ENCODE measurements around the gene CCDC88B. TPM values are rescaled to one million over a fixed set of nuclear protein-coding genes. Genes with fewer than 3 reads are reported as not detected.

Gene CCDC88B
- total RNA-seq, 1 experiment from 2014 or later: 3.6 TPM

- no peak overlapping the region for H3K4me3 Mint-ChIP-seq (ENCODE audit: unreplicated experiment)
- ChIA-PET CTCF (interaction anchor here (0.6 to 2.4 kb wide), 12 partner anchors 11 to 323 kb away, joined by 3 to 21 read pairs (median 6); partner anchors contain the start of genes PRDX5 and TRMT112), POLR2A (interaction anchor here (0.5 to 1.0 kb wide), 3 partner anchors 12 to 1528 kb away, joined by 4 to 6 read pairs (median 4); no protein-coding TSS in a partner anchor)
- H3K4me3 ChIP-seq (ENCODE audit: low read depth, low read length): no peak overlapping the region
- H3K27me3 ChIP-seq (replicated peaks; ENCODE audit: control insufficient read depth, insufficient read depth, low read length): no peaks in the 10 kb centered on the region
- peaks cover 41% of the 10 kb centered on the region for H3K4me1 Mint-ChIP-seq (ENCODE audit: low read depth, unreplicated experiment)
- H3K27me3 Mint-ChIP-seq (ENCODE audit: insufficient read depth, unreplicated experiment): no peaks in the 10 kb centered on the region
- DNase-seq: peak; percentile 65 to 77
- H3K36me3 ChIP-seq (ENCODE audit: control insufficient read depth, insufficient read depth, low read length): no peaks in the 10 kb centered on the region; the same call in 1 of the 2 replicates
- peaks cover 55% of the 10 kb centered on the region for H3K4me1 ChIP-seq
- H3K27ac Mint-ChIP-seq (ENCODE audit: unreplicated experiment): peak overlapping the region; percentile 85
- intact Hi-C loops (cut with micrococcal nuclease; ENCODE audit: unreplicated experiment): loop anchor here (1.0 to 5.0 kb wide), 2 partner anchors 21 to 267 kb away; no protein-coding TSS in a partner anchor
- BruUV-seq (replicated peaks): no TSS peak
- peak; percentile 20 to 42 for TF ChIP-seq CTCF (IDR thresholded peaks at IDR 0.05; ENCODE audit: insufficient read depth in 1 of 2, low read depth in 1 of 2, low read length in 1 of 2, severe bottlenecking in 1 of 2, unreplicated experiment in 1 of 2)
- no peaks in the 10 kb centered on the region for H3K36me3 Mint-ChIP-seq (ENCODE audit: insufficient read depth, unreplicated experiment)
- H3K9me3 ChIP-seq: no peaks in the 10 kb centered on the region
- H3K9me3 Mint-ChIP-seq (ENCODE audit: unreplicated experiment): peaks cover 10% of the 10 kb centered on the region
Observed at GRCh38 chr11:64384981-64385944, 45.3 kb downstream of the CCDC88B start.

GRCh38 chr11:64385945-64386704 lies 46.1 kb downstream of the CCDC88B start:
- Histone ChIP-seq H3K9me3 (no peaks in the 10 kb centered on the region), H3K4me1 (peaks cover 54% of the 10 kb centered on the region), H3K4me3 (ENCODE audit: low read depth, low read length) (no peak overlapping the region), H3K36me3 (ENCODE audit: control insufficient read depth, insufficient read depth, low read length) (no peaks in the 10 kb centered on the region; the same call in 1 of the 2 replicates), H3K27me3 (replicated peaks; ENCODE audit: control insufficient read depth, insufficient read depth, low read length) (no peaks in the 10 kb centered on the region)
- DNase-seq: peak; percentile 71
- peaks cover 13% of the 10 kb centered on the region for H3K9me3 Mint-ChIP-seq (ENCODE audit: unreplicated experiment)
- BruUV-seq (replicated peaks): no TSS peak
- peak overlapping the region; percentile 85 for H3K27ac Mint-ChIP-seq (ENCODE audit: unreplicated experiment)
- H3K27me3 Mint-ChIP-seq (ENCODE audit: insufficient read depth, unreplicated experiment): no peaks in the 10 kb centered on the region
- peaks cover 41% of the 10 kb centered on the region for H3K4me1 Mint-ChIP-seq (ENCODE audit: low read depth, unreplicated experiment)
- H3K36me3 Mint-ChIP-seq (ENCODE audit: insufficient read depth, unreplicated experiment): no peaks in the 10 kb centered on the region
- no peak overlapping the region for H3K4me3 Mint-ChIP-seq (ENCODE audit: unreplicated experiment)
- intact Hi-C loops (cut with micrococcal nuclease; ENCODE audit: unreplicated experiment): loop anchor here (1.0 to 5.0 kb wide), 3 partner anchors 20 to 266 kb away; no protein-coding TSS in a partner anchor
- ChIA-PET POLR2A (interaction anchor here (0.5 to 1.2 kb wide), 6 partner anchors 13 to 1529 kb away, joined by 3 to 7 read pairs (median 5); partner anchors contain the start of genes PRDX5 and TRMT112), CTCF (interaction anchor here (0.5 to 2.4 kb wide), 15 partner anchors 10 to 447 kb away, joined by 3 to 21 read pairs (median 5); partner anchors contain the start of genes NAA40, PRDX5 and TRMT112)
- TF ChIP-seq CTCF (IDR thresholded peaks at IDR 0.05; ENCODE audit: insufficient read depth in 1 of 2, low read depth in 1 of 2, low read length in 1 of 2, severe bottlenecking in 1 of 2, unreplicated experiment in 1 of 2): no peak

All from Caco-2 (cell line).